ENCODE data around the gene HTRA3. TPM values are rescaled to one million over a fixed set of nuclear protein-coding genes. Genes with fewer than 3 reads are reported as not detected.

The HTRA3 gene
- total and polyA plus RNA-seq, 3 donors from 2014 or later = 6.1 to 17.3 (median 12.2) TPM

DNA sequence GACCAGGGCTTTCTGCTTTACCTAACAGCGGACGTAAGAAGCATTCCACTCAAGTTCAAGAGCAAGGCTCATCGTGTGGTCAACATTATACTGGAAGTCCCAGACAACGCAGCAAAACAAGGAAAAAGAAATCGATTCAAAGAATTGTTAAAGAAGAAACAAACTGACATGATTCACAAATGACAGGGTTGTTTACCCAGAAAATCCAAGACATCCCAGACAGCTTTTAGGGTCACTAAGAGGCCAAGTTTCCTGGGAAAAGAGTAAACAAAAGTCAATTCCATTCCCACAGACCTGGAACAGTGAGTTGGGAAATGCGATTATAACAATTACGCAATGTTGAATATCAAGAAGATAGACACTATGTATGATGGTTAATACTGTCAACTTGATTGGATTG, 21.5 kb upstream of the HTRA3 start:
- TF ChIP-seq POLR2A (IDR thresholded peaks at IDR 0.05) = no peak
- TF ChIP-seq, protein P1, sequence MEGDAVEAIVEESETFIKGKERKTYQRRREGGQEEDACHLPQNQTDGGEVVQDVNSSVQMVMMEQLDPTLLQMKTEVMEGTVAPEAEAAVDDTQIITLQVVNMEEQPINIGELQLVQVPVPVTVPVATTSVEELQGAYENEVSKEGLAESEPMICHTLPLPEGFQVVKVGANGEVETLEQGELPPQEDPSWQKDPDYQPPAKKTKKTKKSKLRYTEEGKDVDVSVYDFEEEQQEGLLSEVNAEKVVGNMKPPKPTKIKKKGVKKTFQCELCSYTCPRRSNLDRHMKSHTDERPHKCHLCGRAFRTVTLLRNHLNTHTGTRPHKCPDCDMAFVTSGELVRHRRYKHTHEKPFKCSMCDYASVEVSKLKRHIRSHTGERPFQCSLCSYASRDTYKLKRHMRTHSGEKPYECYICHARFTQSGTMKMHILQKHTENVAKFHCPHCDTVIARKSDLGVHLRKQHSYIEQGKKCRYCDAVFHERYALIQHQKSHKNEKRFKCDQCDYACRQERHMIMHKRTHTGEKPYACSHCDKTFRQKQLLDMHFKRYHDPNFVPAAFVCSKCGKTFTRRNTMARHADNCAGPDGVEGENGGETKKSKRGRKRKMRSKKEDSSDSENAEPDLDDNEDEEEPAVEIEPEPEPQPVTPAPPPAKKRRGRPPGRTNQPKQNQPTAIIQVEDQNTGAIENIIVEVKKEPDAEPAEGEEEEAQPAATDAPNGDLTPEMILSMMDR (IDR thresholded peaks at IDR 0.05) = no peak
- Histone ChIP-seq H3K4me3 (no peak overlapping the region), H3K4me1 (no peaks in the 10 kb centered on the region), H3K27ac (no peak overlapping the region), H3K36me3 (ENCODE audit: low read depth, missing control alignments) (no peaks in the 10 kb centered on the region), H3K9me3 (no peaks in the 10 kb centered on the region), H3K27me3 (no peaks in the 10 kb centered on the region)
- WGBS, 2 donors = 83 to 84% methylated on average over 7 of the region's 7 CpGs
- intact Hi-C loops (cut with DNase I; ENCODE audit: low total_unique reads) = no loop called here
- DNase-seq = no peak

GRCh38 chr4:8250227-8250626, 19.3 kb upstream of the HTRA3 start:
- Histone ChIP-seq H3K27me3 (no peaks in the 10 kb centered on the region), H3K27ac (no peak overlapping the region), H3K4me1 (no peaks in the 10 kb centered on the region), H3K36me3 (ENCODE audit: low read depth, missing control alignments) (no peaks in the 10 kb centered on the region), H3K4me3 (no peak overlapping the region), H3K9me3 (no peaks in the 10 kb centered on the region)
- TF ChIP-seq, protein P1 (IDR thresholded peaks at IDR 0.05) = no peak
- no peak for TF ChIP-seq POLR2A (IDR thresholded peaks at IDR 0.05)
- DNase-seq = no peak
- intact Hi-C loops (cut with DNase I; ENCODE audit: low total_unique reads) = no loop called here
- WGBS, 2 donors = 87 to 88% methylated on average over 3 of the region's 3 CpGs

DNA sequence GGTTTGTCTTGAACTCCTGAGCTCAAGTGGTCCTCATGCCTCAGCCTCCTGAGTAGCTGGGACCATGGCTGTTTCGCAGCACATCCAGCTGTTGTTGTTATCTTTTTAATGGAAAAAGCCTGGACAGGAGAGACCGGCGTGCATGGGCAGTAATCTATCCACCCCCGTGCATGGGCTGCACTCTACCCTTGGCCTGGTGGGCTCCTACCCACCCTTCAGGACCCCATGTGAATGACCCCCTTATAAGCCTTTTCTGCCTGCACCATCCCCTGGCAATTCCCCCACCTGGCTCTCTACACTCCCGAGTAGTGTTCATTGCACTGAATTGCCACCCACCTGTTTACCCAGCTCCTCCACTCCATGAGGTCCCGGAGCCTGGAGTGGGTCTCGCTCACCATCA, 18.9 kb upstream of the HTRA3 start:
- TF ChIP-seq, protein P1 (IDR thresholded peaks at IDR 0.05) = no peak
- no peak for TF ChIP-seq POLR2A (IDR thresholded peaks at IDR 0.05)
- Histone ChIP-seq H3K36me3 (ENCODE audit: low read depth, missing control alignments) (no peaks in the 10 kb centered on the region), H3K4me1 (no peaks in the 10 kb centered on the region), H3K27me3 (no peaks in the 10 kb centered on the region), H3K4me3 (no peak overlapping the region), H3K27ac (no peak overlapping the region), H3K9me3 (no peaks in the 10 kb centered on the region)
- intact Hi-C loops (cut with DNase I; ENCODE audit: low total_unique reads) = no loop called here
- no peak for DNase-seq
- 86 to 89% methylated on average over 7 of the region's 7 CpGs for WGBS, 2 donors

- H3K9me3 ChIP-seq = no peaks in the 10 kb centered on the region
- 69 to 73% methylated on average over 14 to 24 of the region's 24 CpGs for WGBS, 2 donors
- intact Hi-C loops (cut with DNase I; ENCODE audit: low total_unique reads) = no loop called here
- TF ChIP-seq, protein P1 (IDR thresholded peaks at IDR 0.05) = no peak
- TF ChIP-seq POLR2A (IDR thresholded peaks at IDR 0.05) = no peak
- H3K27me3 ChIP-seq = no peaks in the 10 kb centered on the region
- DNase-seq = no peak
- no peaks in the 10 kb centered on the region for H3K4me1 ChIP-seq
- H3K4me3 ChIP-seq = no peak overlapping the region
- H3K36me3 ChIP-seq (ENCODE audit: low read depth, missing control alignments) = no peaks in the 10 kb centered on the region
- no peak overlapping the region for H3K27ac ChIP-seq
These were observed 18.3 kb upstream of the HTRA3 start for GRCh38 chr4:8251110-8251883.
